LoVo (cell line): Measurements from ENCODE around the gene HDAC6.

Source experiments
- DNase-seq: peaks from one replicate; pipeline ENCODE4 v3.0.0-alpha.2; 2016; ENCODE audit warnings: low spot score

Gene HDAC6

GRCh38 chrX:48801280-48802088 is at the start of gene HDAC6:
Gene HDAC6 (plus strand): TSS chrX:48802067. CDS start chrX:48802693, 626 bp downstream.
- peak; percentile 92 for DNase-seq

GRCh38 chrX:48752498-48752897 is 49.4 kb upstream of the HDAC6 start:
- DNase-seq, result no peak

GRCh38 chrX:48753708-48754228 is 48.1 kb upstream of the HDAC6 start:
- DNase-seq, result no peak

GRCh38 chrX:48754238-48754637 is 47.6 kb upstream of the HDAC6 start:
- no peak for DNase-seq

GRCh38 chrX:48761674-48762471 is 40.0 kb upstream of the HDAC6 start, which contains the start of gene GLOD5:
Gene GLOD5 (plus strand): TSS chrX:48761747. CDS start chrX:48761791, 44 bp downstream.
- DNase-seq, result peak; percentile 52

- DNase-seq, result no peak
Observed at GRCh38 chrX:48769230-48769629, 32.6 kb upstream of the HDAC6 start.

- no peak for DNase-seq
Observed at GRCh38 chrX:48770296-48770695, 31.6 kb upstream of the HDAC6 start.

- DNase-seq, result no peak
Observed at GRCh38 chrX:48772602-48773001, 29.3 kb upstream of the HDAC6 start.

- DNase-seq, result no peak
Observed at GRCh38 chrX:48776818-48777439, 24.9 kb upstream of the HDAC6 start.

- DNase-seq, result no peak
Observed at GRCh38 chrX:48779399-48779798, 22.5 kb upstream of the HDAC6 start.

GRCh38 chrX:48781705-48782104 is 20.2 kb upstream of the HDAC6 start:
- DNase-seq, result no peak

GRCh38 chrX:48782216-48782615 is 19.7 kb upstream of the HDAC6 start:
- no peak for DNase-seq

GRCh38 chrX:48782795-48783194 is 19.1 kb upstream of the HDAC6 start:
- no peak for DNase-seq

GRCh38 chrX:48784726-48785125 is 17.1 kb upstream of the HDAC6 start:
- no peak for DNase-seq

- DNase-seq, result no peak
Observed at GRCh38 chrX:48785186-48785539, 16.7 kb upstream of the HDAC6 start.

GRCh38 chrX:48785540-48786214 is 16.2 kb upstream of the HDAC6 start:
- DNase-seq, result no peak

- DNase-seq, result no peak
Observed at GRCh38 chrX:48786341-48786800, 15.5 kb upstream of the HDAC6 start, which contains the start of gene GATA1. Gene GATA1 (plus strand): TSS chrX:48786590. CDS start chrX:48791110, 4,520 bp downstream.

- no peak for DNase-seq
Observed at GRCh38 chrX:48786825-48787504, 14.9 kb upstream of the HDAC6 start.

- DNase-seq, result no peak
Observed at GRCh38 chrX:48787505-48788443, 14.1 kb upstream of the HDAC6 start.
